Measurements from ENCODE around the gene RHOF.

Gene RHOF

DNA sequence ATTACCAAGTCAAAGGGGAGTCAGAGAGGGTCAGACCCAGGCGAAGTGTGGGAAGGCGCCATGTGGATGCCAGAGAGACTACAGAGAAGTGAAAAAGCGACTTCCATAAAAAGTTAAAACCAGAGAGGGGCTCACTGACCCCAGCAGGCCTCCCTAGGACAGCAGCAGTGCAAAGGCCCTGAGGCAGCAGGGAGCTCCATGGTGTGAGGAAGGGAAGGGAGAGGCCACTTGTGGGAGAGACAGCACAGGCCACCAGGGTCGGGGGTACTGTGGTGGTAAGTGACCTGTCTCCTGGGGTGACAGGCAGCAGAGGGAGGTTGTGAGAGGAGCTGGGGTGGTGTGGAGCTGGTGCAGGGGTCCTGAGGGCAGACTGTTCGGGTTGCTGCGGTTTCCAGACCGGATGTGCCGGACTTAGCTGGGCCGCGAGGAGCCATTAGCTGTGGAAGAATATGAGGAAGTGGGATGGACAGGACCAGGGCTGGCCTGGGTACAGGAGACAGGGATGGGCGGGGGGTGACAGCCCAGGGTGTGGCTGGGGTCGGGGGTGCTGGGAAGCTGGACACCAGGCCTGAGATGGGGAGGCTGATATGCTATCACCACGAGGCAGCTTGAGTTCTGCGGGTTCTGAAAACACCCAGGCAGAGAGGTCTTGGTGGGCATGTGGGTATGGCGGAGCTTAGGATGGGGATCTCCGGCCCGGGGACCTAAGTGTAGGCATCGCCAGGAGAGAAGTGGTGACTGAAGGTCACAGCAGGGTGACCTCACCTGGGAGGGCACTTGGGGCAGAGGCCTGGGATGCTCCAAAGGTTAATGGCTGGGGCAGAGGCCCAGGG, 33.0 kb upstream of the RHOF start:
- DNase-seq (ENCODE audit: extremely low spot score), result no peak
- ChIA-PET CTCF (interaction anchor here (1.9 kb wide), 1 partner anchor 32 kb away, joined by 5 read pairs; the partner anchor contains the start of gene RHOF), POLR2A (interaction anchor here (0.9 to 1.4 kb wide), 3 partner anchors 10 to 62 kb away, joined by 3 to 5 read pairs (median 4); partner anchors contain the start of gene PSMD9)
- no peak for TF ChIP-seq ZNF384 (IDR thresholded peaks at IDR 0.05)
- no peak for TF ChIP-seq L3MBTL2 (conservative IDR thresholded peaks at IDR 0.05)
- no peak for TF ChIP-seq FOXM1 (IDR thresholded peaks at IDR 0.05; ENCODE audit: borderline replicate concordance)
- no peak for TF ChIP-seq HDGF (IDR thresholded peaks at IDR 0.05; ENCODE audit: borderline replicate concordance)
- TF ChIP-seq CTBP1 (IDR thresholded peaks at IDR 0.05; ENCODE audit: borderline replicate concordance), result no peak
- no peak for TF ChIP-seq ARNT (IDR thresholded peaks at IDR 0.05)
- no peak for TF ChIP-seq NFRKB (IDR thresholded peaks at IDR 0.05)
- TF ChIP-seq FOXK2 (IDR thresholded peaks at IDR 0.05), result no peak
- TF ChIP-seq SUZ12 (IDR thresholded peaks at IDR 0.05), result no peak
- TF ChIP-seq BHLHE40 (IDR thresholded peaks at IDR 0.05; ENCODE audit: borderline replicate concordance), result no peak
- no peak for TF ChIP-seq TARDBP (IDR thresholded peaks at IDR 0.05)
- TF ChIP-seq SP1 (IDR thresholded peaks at IDR 0.05), result no peak
- TF ChIP-seq PKNOX1 (IDR thresholded peaks at IDR 0.05), result no peak
- TF ChIP-seq LEF1 (IDR thresholded peaks at IDR 0.05; ENCODE audit: borderline replicate concordance), result no peak
- TF ChIP-seq ELF4 (IDR thresholded peaks at IDR 0.05), result no peak
- TF ChIP-seq FOXA1 (IDR thresholded peaks at IDR 0.05), result no peak

DNA sequence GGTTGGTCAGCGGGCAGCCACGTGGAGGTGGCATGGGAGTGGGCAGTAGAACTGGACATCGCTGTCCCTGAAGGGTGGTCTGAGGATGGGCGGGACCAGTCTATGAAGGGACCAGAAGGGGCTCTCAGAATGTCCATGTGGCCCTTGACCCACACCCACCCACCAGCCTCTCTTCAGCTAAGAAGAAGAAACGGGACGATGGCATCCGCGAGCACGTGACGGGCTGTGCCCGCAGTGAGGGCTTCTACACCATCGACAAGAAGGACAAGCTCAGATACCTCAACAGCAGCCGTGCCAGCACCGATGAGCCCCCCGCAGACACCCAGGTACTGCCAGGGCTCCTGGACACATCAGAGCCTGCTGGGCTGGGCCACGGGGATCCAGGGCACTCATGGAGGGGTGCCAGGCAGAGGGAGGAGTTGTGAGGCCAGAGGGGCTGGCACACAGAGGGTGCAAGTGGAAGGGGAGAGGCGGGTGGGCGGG, 31.6 kb upstream of the RHOF start:
- POLR2A ChIA-PET, result interaction anchor here (1.1 kb wide), 1 partner anchor 17 kb away, joined by 3 read pairs; no protein-coding TSS in a partner anchor
- CTCF ChIA-PET, result interaction anchor here (0.8 kb wide), 1 partner anchor 15 kb away, joined by 5 read pairs; no protein-coding TSS in a partner anchor
- TF ChIP-seq FOXA1 (IDR thresholded peaks at IDR 0.05) (no peak), PKNOX1 (IDR thresholded peaks at IDR 0.05) (no peak), NFRKB (IDR thresholded peaks at IDR 0.05) (no peak), CTBP1 (IDR thresholded peaks at IDR 0.05; ENCODE audit: borderline replicate concordance) (no peak), FOXM1 (IDR thresholded peaks at IDR 0.05; ENCODE audit: borderline replicate concordance) (no peak), LEF1 (IDR thresholded peaks at IDR 0.05; ENCODE audit: borderline replicate concordance) (no peak)
- DNase-seq (ENCODE audit: extremely low spot score), result no peak

DNA sequence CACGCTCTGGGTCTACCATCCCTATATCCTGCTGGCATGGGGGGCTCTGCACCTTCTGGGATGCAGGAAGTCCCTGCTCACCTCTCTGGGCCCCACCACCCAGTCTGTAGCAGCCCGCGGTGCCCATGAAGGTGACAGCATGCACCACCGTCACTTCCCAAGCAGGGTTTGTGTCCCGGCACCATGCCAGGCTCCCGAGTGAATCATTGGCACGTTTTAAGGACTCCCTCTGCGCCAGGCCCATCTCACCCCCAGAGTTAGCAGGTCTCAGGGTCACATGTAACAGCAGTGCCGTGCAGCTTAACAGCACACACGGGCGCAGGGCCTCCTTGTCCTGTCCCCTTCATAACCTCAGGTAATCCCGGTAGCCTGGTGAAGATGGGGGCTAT, 30.2 kb upstream of the RHOF start:
- TF ChIP-seq ZNF384 (IDR thresholded peaks at IDR 0.05), result no peak
- ChIA-PET POLR2A (no interaction called here), CTCF (interaction anchor here (0.5 to 0.8 kb wide), 2 partner anchors 8 to 12 kb away, joined by 3 read pairs; no protein-coding TSS in a partner anchor)
- DNase-seq (ENCODE audit: extremely low spot score), result no peak

GRCh38 chr12:121823101-121823726, 29.7 kb upstream of the RHOF start:
- DNase-seq (ENCODE audit: extremely low spot score), result no peak
- no peak for TF ChIP-seq SUZ12 (IDR thresholded peaks at IDR 0.05)
- TF ChIP-seq ZNF384 (IDR thresholded peaks at IDR 0.05), result no peak
- no peak for TF ChIP-seq PKNOX1 (IDR thresholded peaks at IDR 0.05)
- POLR2A ChIA-PET, result no interaction called here
- CTCF ChIA-PET, result interaction anchor here (0.5 to 0.8 kb wide), 2 partner anchors 8 to 11 kb away, joined by 3 read pairs; no protein-coding TSS in a partner anchor

- ChIA-PET CTCF (no interaction called here), POLR2A (no interaction called here)
These were observed 29.1 kb upstream of the RHOF start for GRCh38 chr12:121822393-121823100.

GRCh38 chr12:121820056-121820455, 26.6 kb upstream of the RHOF start:
- TF ChIP-seq ARNT (IDR thresholded peaks at IDR 0.05) (no peak), FOXA1 (IDR thresholded peaks at IDR 0.05) (no peak), L3MBTL2 (conservative IDR thresholded peaks at IDR 0.05) (no peak), TARDBP (IDR thresholded peaks at IDR 0.05) (no peak)
- ChIA-PET CTCF (no interaction called here), POLR2A (no interaction called here)
- no peak for DNase-seq (ENCODE audit: extremely low spot score)

More at GRCh38 chr12:121822393-121823100, 29.1 kb upstream of the RHOF start:
- TF ChIP-seq ZNF384 (IDR thresholded peaks at IDR 0.05) (no peak), FOXA1 (IDR thresholded peaks at IDR 0.05) (no peak), L3MBTL2 (conservative IDR thresholded peaks at IDR 0.05) (no peak), ELF4 (IDR thresholded peaks at IDR 0.05) (no peak), ARNT (IDR thresholded peaks at IDR 0.05) (no peak)
- DNase-seq (ENCODE audit: extremely low spot score), result no peak
